Body of pancreas (tissue), 4 donors: Measurements from ENCODE around the gene POLN. TPM values are rescaled to one million over a fixed set of nuclear protein-coding genes. Genes with fewer than 3 reads are reported as not detected.

Source experiments
- ATAC-seq: fragments of 150-250 bp; one replicate; pipeline ENCODE4 v1.9.1; 2016
- DNase-seq, 4 donors: peaks; one replicate each; pipeline ENCODE4 v3.0.0-alpha.2; 2019
- H3K27ac ChIP-seq, 4 donors: fragments of 200-600 bp; sonication (generic); 1 replicate in 3 of 4; 2 replicates in 1 of 4; pipeline versions ENCODE4 v1.5.1 to v1.6.1; 2016 to 2019; ENCODE audit warnings: mild to moderate bottlenecking in 1 of 4, mixed read lengths in 1 of 4, moderate library complexity in 1 of 4
- H3K27me3 ChIP-seq, 2 donors: fragments of 200-600 bp; sonication (generic); one replicate each; pipeline ENCODE4 v1.6.0; 2016; ENCODE audit warnings: mild to moderate bottlenecking in 1 of 2
- H3K36me3 ChIP-seq, 2 donors: fragments of 200-600 bp; sonication (generic); replicated peaks in 1 of 2; 2 replicates each; pipeline ENCODE4 v1.5.1; 2016; ENCODE audit warnings: low read depth in 2 of 2; ENCODE audit not compliant: insufficient read depth in 1 of 2
- H3K4me1 ChIP-seq: fragments of 200-600 bp; sonication (generic); one replicate; pipeline ENCODE4 v1.6.0; 2016
- H3K4me3 ChIP-seq, 2 donors: fragments of 200-600 bp; sonication (generic); 1 replicate in 1 of 2; 2 replicates in 1 of 2; pipeline ENCODE4 v1.5.1; 2016 to 2019
- H3K9me3 ChIP-seq, 3 donors: fragments of 200-600 bp; sonication (generic); 1 replicate in 2 of 3; 2 replicates in 1 of 3; pipeline ENCODE4 v1.5.1; 2016
- CTCF ChIP-seq, 7 experiments: fragments of 450-650 bp in 4 of 7; fragments of 200-600 bp in 3 of 7; sonication (generic) in 3 of 7; IDR thresholded peaks; one replicate each; pipeline ENCODE4 v1.5.1; 2016 to 2019; ENCODE audit warnings: antibody characterized with exemption in 7 of 7
- POLR2A ChIP-seq, 3 donors: fragments of 450-650 bp; IDR thresholded peaks; one replicate each; pipeline ENCODE4 v1.6.1; 2016; ENCODE audit warnings: antibody characterized with exemption in 3 of 3, mild to moderate bottlenecking in 2 of 3
- WGBS, 2 donors: methylation state at CpG; one replicate each; pipeline ENCODE4 v1.1.5; 2017; 5-methylcytosine and 5-hydroxymethylcytosine counted together
- intact Hi-C: fragments of 100-400 bp; cut with DNase I; formaldehyde crosslinking; loops from one replicate; pipeline ENCODE4 v1.15.1; 2023
- total RNA-seq, 2 donors: library from RNA; depleted of rRNA; stranded (reverse); fragments of >200 nt; gene quantifications; one replicate each; pipeline ENCODE4 v1.1.0, GENCODE V29; 2016

POLN gene
- total RNA-seq, 2 donors from 2014 or later: 4.9 to 5.9 TPM

GRCh38 chr4:2252530-2253091, 10.7 kb upstream of the POLN start:
- H3K4me1 ChIP-seq: peaks cover 28% of the 10 kb centered on the region
- TF ChIP-seq POLR2A (IDR thresholded peaks at IDR 0.05) (no peak), CTCF (IDR thresholded peaks at IDR 0.05) (no peak)
- DNase-seq (peak in 3 of 4 donors; percentile 1 to 7 (median 3)), ATAC-seq (no peak)
- intact Hi-C loops: no loop called here
- H3K9me3 ChIP-seq: no peaks in the 10 kb centered on the region
- WGBS, 2 donors: 79 to 83% methylated on average over 9 to 10 of the region's 12 CpGs
- peaks cover 0 to 35% of the 10 kb centered on the region in 2 donors for H3K36me3 ChIP-seq
- H3K4me3 ChIP-seq: no peak overlapping the region
- H3K27me3 ChIP-seq: no peaks in the 10 kb centered on the region
- H3K27ac ChIP-seq: no peak overlapping the region

- peaks cover 22% of the 10 kb centered on the region for H3K4me1 ChIP-seq
- DNase-seq (peak in 3 of 4 donors; percentile 1 to 10 (median 3)), ATAC-seq (no peak)
- no peak overlapping the region for H3K27ac ChIP-seq
- H3K9me3 ChIP-seq: no peaks in the 10 kb centered on the region
- H3K4me3 ChIP-seq: no peak overlapping the region
- intact Hi-C loops: no loop called here
- peaks cover 0 to 35% of the 10 kb centered on the region in 2 donors for H3K36me3 ChIP-seq
- 93 to 94% methylated on average over 9 to 14 of the region's 16 CpGs for WGBS, 2 donors
- TF ChIP-seq CTCF (IDR thresholded peaks at IDR 0.05): no peak
- TF ChIP-seq POLR2A (IDR thresholded peaks at IDR 0.05): no peak
- no peaks in the 10 kb centered on the region for H3K27me3 ChIP-seq
Observed at GRCh38 chr4:2251795-2252529, 10.0 kb upstream of the POLN start.

GRCh38 chr4:2251073-2251794, 9.3 kb upstream of the POLN start:
- TF ChIP-seq CTCF (IDR thresholded peaks at IDR 0.05): no peak
- no peak for TF ChIP-seq POLR2A (IDR thresholded peaks at IDR 0.05)
- WGBS, 2 donors: 93 to 96% methylated on average over 16 to 23 of the region's 25 CpGs

GRCh38 chr4:2250357-2251072, 8.6 kb upstream of the POLN start:
- H3K9me3 ChIP-seq: no peaks in the 10 kb centered on the region
- peaks cover 7% of the 10 kb centered on the region for H3K4me1 ChIP-seq
- H3K36me3 ChIP-seq: peaks cover 0 to 35% of the 10 kb centered on the region in 2 donors
- TF ChIP-seq POLR2A (IDR thresholded peaks at IDR 0.05): no peak
- no peak for TF ChIP-seq CTCF (IDR thresholded peaks at IDR 0.05)
- intact Hi-C loops: no loop called here
- no peak overlapping the region for H3K27ac ChIP-seq
- DNase-seq (peak in 2 of 4 donors; percentile 4 to 11), ATAC-seq (no peak)
- H3K4me3 ChIP-seq: no peak overlapping the region
- WGBS, 2 donors: 90 to 92% methylated on average over 20 to 23 of the region's 30 CpGs
- H3K27me3 ChIP-seq: no peaks in the 10 kb centered on the region

More at GRCh38 chr4:2251073-2251794, 9.3 kb upstream of the POLN start:
- H3K27me3 ChIP-seq: no peaks in the 10 kb centered on the region
- H3K9me3 ChIP-seq: no peaks in the 10 kb centered on the region
- H3K27ac ChIP-seq: no peak overlapping the region
- no peak for ATAC-seq
- peak in 2 of 4 donors; percentile 5 to 12 for DNase-seq
- intact Hi-C loops: no loop called here
- H3K4me3 ChIP-seq: no peak overlapping the region
- peaks cover 0 to 35% of the 10 kb centered on the region in 2 donors for H3K36me3 ChIP-seq
- peaks cover 14% of the 10 kb centered on the region for H3K4me1 ChIP-seq
